Duodenal mucosa (tissue), 2 donors: Measurements from ENCODE around the gene WDR20.

Experiments used
- H3K27ac ChIP-seq: one replicate; pipeline ENCODE4 v1.7.0; 2013; ENCODE audit warnings: low read depth, low read length
- H3K27me3 ChIP-seq, 2 donors: one replicate each; pipeline ENCODE4 v1.7.0; 2013; ENCODE audit warnings: low read length in 2 of 2, control low read depth in 1 of 2; ENCODE audit not compliant: insufficient read depth in 2 of 2, control insufficient read depth in 1 of 2
- H3K36me3 ChIP-seq, 2 donors: one replicate each; pipeline ENCODE4 v1.7.0; 2013; ENCODE audit warnings: low read length in 2 of 2, control low read depth in 1 of 2; ENCODE audit not compliant: insufficient read depth in 2 of 2, control insufficient read depth in 1 of 2
- H3K4me1 ChIP-seq, 2 donors: one replicate each; pipeline ENCODE4 v1.7.0; 2013; ENCODE audit warnings: low read length in 2 of 2, control low read depth in 1 of 2; ENCODE audit not compliant: insufficient read depth in 2 of 2, control insufficient read depth in 1 of 2
- H3K4me3 ChIP-seq, 2 donors: one replicate each; pipeline ENCODE4 v1.7.0; 2013; ENCODE audit warnings: low read length in 2 of 2, low read depth in 1 of 2
- H3K9ac ChIP-seq, 2 donors: one replicate each; pipeline ENCODE4 v1.7.0; 2013; ENCODE audit warnings: low read length in 2 of 2, low read depth in 1 of 2
- H3K9me3 ChIP-seq, 2 donors: one replicate each; pipeline ENCODE4 v1.7.0; 2013; ENCODE audit warnings: low read length in 2 of 2, control low read depth in 1 of 2; ENCODE audit not compliant: control insufficient read depth in 1 of 2

Gene WDR20, protein sequence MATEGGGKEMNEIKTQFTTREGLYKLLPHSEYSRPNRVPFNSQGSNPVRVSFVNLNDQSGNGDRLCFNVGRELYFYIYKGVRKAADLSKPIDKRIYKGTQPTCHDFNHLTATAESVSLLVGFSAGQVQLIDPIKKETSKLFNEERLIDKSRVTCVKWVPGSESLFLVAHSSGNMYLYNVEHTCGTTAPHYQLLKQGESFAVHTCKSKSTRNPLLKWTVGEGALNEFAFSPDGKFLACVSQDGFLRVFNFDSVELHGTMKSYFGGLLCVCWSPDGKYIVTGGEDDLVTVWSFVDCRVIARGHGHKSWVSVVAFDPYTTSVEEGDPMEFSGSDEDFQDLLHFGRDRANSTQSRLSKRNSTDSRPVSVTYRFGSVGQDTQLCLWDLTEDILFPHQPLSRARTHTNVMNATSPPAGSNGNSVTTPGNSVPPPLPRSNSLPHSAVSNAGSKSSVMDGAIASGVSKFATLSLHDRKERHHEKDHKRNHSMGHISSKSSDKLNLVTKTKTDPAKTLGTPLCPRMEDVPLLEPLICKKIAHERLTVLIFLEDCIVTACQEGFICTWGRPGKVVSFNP

GRCh38 chr14:102139286-102140026, at the start of gene WDR20:
TSS of gene WDR20 (plus strand) at chr14:102139897. CDS start at chr14:102139924, 27 bp downstream.
- peak within 1 kb of the TSS; percentile 87 to 98 for H3K4me3 ChIP-seq
- H3K27me3 ChIP-seq = no peaks in the 10 kb centered on the region
- H3K4me1 ChIP-seq = peaks cover 17 to 19% of the 10 kb centered on the region in 2 donors
- H3K36me3 ChIP-seq = no peaks in the 10 kb centered on the region
- no peaks in the 10 kb centered on the region for H3K9me3 ChIP-seq
- H3K27ac ChIP-seq = peak within 1 kb of the TSS; percentile 58
- peak within 1 kb of the TSS; percentile 89 to 90 for H3K9ac ChIP-seq

DNA sequence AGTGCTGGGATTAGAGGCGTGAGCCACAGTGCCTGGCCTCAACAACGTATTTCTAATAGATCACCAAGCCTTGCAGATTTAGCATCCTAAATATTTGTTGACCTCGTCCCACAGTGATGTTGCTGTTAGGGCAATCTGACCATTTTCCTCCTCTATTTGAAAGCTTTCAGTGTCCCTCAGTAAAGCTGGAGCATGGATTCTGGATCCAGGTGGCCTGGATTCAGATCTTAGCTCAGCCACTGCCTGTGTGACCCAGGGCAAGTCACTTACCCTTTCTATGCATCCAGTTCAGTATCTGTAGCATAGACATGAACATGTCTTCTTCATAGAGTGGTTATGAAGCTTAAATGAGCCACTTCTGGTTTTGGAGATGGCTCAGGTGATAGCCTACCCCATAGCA, 49.0 kb upstream of the WDR20 start:
- Histone ChIP-seq H3K27ac (no peak overlapping the region), H3K36me3 (no peaks in the 10 kb centered on the region), H3K4me3 (no peak overlapping the region), H3K4me1 (peaks cover 0 to 2% of the 10 kb centered on the region in 2 donors), H3K9me3 (no peaks in the 10 kb centered on the region), H3K9ac (no peak overlapping the region), H3K27me3 (no peaks in the 10 kb centered on the region)

DNA sequence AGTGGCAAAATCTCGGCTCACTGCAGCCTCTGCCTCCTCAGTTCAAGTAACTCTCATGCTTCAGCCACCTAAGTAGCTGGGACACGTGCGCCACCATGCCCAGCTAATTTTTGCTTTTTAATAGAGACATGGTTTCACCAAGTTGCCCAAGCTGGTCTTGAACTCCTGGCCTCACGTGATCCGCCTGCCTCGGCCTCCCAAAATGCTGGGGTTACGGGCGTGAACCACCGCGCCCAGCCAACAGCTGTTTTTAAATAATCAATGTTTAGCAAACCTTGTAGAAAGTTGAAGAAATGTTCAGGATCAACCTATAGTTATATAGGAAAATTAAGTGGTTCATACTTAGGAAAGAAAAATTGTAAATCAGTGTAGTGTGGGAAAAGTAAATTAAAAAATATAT, 46.9 kb upstream of the WDR20 start:
- Histone ChIP-seq H3K9ac (no peak overlapping the region), H3K4me1 (peaks cover 0 to 4% of the 10 kb centered on the region in 2 donors), H3K27me3 (no peaks in the 10 kb centered on the region), H3K4me3 (no peak overlapping the region), H3K36me3 (no peaks in the 10 kb centered on the region), H3K9me3 (no peaks in the 10 kb centered on the region), H3K27ac (no peak overlapping the region)

DNA sequence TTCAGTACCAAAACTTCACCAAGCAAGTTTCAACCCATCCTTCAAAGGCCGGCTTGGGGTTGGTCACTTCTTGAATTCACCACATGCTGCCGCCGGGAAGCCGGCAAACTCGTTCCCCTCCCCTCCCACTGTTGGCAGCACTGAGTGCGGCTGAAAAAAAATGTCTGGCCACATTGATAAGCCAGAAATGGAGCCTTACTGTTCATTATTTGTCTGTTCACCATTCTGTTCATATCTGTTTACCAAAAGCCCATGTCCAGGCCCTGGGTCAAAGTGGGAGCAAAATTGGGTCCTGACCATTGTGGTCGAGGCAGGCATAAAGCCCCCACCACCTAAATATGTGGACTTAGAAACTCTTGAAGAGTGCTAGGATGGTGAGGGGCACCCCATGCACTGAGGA, 45.6 kb upstream of the WDR20 start:
- Histone ChIP-seq H3K36me3 (no peaks in the 10 kb centered on the region), H3K27ac (no peak overlapping the region), H3K4me1 (peaks cover 0 to 4% of the 10 kb centered on the region in 2 donors), H3K27me3 (no peaks in the 10 kb centered on the region), H3K9ac (no peak overlapping the region), H3K9me3 (no peaks in the 10 kb centered on the region), H3K4me3 (no peak overlapping the region)

- no peaks in the 10 kb centered on the region for H3K9me3 ChIP-seq
- H3K4me1 ChIP-seq = peaks cover 0 to 4% of the 10 kb centered on the region in 2 donors
- H3K27me3 ChIP-seq = no peaks in the 10 kb centered on the region
- H3K4me3 ChIP-seq = no peak overlapping the region
- H3K9ac ChIP-seq = no peak overlapping the region
- no peaks in the 10 kb centered on the region for H3K36me3 ChIP-seq
- no peak overlapping the region for H3K27ac ChIP-seq
Observed at GRCh38 chr14:102095231-102095870, 44.3 kb upstream of the WDR20 start.

GRCh38 chr14:102095871-102096568, 43.7 kb upstream of the WDR20 start:
- Histone ChIP-seq H3K4me3 (no peak overlapping the region), H3K27me3 (no peaks in the 10 kb centered on the region), H3K9ac (no peak overlapping the region), H3K4me1 (peaks cover 0 to 4% of the 10 kb centered on the region in 2 donors), H3K36me3 (no peaks in the 10 kb centered on the region), H3K27ac (no peak overlapping the region), H3K9me3 (no peaks in the 10 kb centered on the region)

DNA sequence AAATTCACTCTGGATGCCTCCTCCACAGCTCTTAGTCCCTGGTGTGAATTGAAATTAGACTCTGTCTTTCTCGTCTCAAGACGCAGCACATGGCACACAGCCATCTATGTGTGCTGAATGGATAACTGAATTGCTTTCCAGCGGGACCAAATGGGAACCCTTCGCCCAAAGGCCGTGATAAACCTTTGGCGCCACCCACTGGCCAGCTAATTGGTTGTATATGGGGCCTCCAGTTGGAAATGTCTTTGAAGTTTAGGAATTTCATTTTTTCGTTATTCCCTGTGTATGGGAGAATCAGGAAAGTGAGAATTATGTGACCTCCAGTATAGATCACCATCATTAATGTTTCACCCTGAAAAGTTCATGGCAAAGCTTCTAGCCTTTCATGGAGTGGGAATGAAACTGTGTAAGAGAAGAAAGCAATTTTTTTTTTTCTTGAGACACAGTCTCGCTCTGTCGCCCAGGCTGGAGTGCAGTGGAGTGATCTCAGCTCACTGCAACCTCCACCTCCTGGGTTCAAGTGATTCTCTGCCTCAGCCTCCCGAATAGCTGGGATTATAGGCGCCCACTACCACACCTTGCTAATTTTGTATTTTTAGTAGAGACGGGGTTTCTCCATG, 43.0 kb upstream of the WDR20 start:
- no peaks in the 10 kb centered on the region for H3K36me3 ChIP-seq
- H3K4me3 ChIP-seq = no peak overlapping the region
- no peak overlapping the region for H3K9ac ChIP-seq
- no peak overlapping the region for H3K27ac ChIP-seq
- H3K4me1 ChIP-seq = peaks cover 0 to 4% of the 10 kb centered on the region in 2 donors
- H3K27me3 ChIP-seq = no peaks in the 10 kb centered on the region
- H3K9me3 ChIP-seq = no peaks in the 10 kb centered on the region

DNA sequence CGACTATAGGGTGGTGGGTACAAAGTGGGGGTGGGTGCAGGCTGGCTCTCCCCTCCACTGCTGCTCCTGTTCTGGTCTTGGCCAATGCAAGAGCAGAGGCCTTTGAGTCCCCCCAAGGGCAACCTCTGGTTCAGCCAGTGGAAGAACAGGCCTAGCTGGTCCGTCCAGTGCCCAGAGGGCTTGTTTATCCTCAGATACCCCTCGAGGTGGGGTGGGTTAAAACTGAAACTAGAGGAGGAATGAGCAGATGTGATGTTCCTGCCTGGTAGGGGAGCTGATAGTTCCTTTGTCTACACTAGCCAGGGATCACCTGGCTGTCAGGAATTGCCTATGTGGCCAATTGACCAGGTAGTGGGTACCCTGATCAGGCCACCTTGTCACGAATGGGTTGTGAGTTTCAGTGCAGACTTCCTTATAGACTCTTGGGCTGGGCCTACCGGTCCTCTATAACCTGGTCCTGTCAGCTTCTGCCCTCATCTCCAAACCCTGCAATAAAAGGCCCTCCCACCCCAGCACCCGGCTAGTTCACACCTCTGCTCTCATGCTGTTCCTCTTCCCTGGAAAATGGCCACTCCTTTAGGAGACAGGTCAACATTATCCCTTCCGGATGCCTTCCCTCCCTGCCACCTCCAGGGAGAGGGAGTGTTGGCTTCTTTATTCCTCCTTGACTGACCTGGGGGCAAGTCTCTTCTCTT, 42.1 kb upstream of the WDR20 start:
- Histone ChIP-seq H3K27ac (no peak overlapping the region), H3K9ac (no peak overlapping the region), H3K4me1 (peaks cover 0 to 4% of the 10 kb centered on the region in 2 donors), H3K36me3 (no peaks in the 10 kb centered on the region), H3K27me3 (no peaks in the 10 kb centered on the region), H3K9me3 (no peaks in the 10 kb centered on the region), H3K4me3 (no peak overlapping the region)
